Activated T-cell treated with anti-CD3 and anti-CD28 coated beads, Interleukin-2, amount 50 U/mL, for 4 hours (primary cell): ENCODE results near the gene DNAL4. TPM values are rescaled to one million over a fixed set of nuclear protein-coding genes. Genes with fewer than 3 reads are reported as not detected.

ENCODE experiments used
- ATAC-seq, 2 donors: fragments of 200-7000 bp; cut with Tn5 transposase; one replicate each; pipeline ENCODE4 v1.10.0; 2021
- DNase-seq: peaks from one replicate; pipeline ENCODE4 v3.0.0-alpha.2; 2020
- H3K27me3 Mint-ChIP-seq: one replicate; pipeline ENCODE4 v1.8.0; 2021; ENCODE audit warnings: low read depth, mixed read lengths
- H3K36me3 Mint-ChIP-seq: one replicate; pipeline ENCODE4 v1.8.0; 2022; ENCODE audit warnings: mixed read lengths; ENCODE audit not compliant: insufficient read depth
- H3K4me1 Mint-ChIP-seq: one replicate; pipeline ENCODE4 v1.8.0; 2021; ENCODE audit warnings: low read depth, mixed read lengths
- H3K4me3 Mint-ChIP-seq: one replicate; pipeline ENCODE4 v1.8.0; 2021; ENCODE audit warnings: mild to moderate bottlenecking, moderate library complexity, mixed read lengths
- H3K9me3 Mint-ChIP-seq: one replicate; pipeline ENCODE4 v1.8.0; 2021; ENCODE audit warnings: mixed read lengths
- total RNA-seq, 3 donors: library from RNA; stranded (reverse); gene quantifications; one replicate each; pipeline ENCODE4 v1.2.1, GENCODE V29; 2021

DNAL4 gene
- total RNA-seq, 3 donors from 2014 or later = 4.5 to 6.1 (median 5.1) TPM

DNA sequence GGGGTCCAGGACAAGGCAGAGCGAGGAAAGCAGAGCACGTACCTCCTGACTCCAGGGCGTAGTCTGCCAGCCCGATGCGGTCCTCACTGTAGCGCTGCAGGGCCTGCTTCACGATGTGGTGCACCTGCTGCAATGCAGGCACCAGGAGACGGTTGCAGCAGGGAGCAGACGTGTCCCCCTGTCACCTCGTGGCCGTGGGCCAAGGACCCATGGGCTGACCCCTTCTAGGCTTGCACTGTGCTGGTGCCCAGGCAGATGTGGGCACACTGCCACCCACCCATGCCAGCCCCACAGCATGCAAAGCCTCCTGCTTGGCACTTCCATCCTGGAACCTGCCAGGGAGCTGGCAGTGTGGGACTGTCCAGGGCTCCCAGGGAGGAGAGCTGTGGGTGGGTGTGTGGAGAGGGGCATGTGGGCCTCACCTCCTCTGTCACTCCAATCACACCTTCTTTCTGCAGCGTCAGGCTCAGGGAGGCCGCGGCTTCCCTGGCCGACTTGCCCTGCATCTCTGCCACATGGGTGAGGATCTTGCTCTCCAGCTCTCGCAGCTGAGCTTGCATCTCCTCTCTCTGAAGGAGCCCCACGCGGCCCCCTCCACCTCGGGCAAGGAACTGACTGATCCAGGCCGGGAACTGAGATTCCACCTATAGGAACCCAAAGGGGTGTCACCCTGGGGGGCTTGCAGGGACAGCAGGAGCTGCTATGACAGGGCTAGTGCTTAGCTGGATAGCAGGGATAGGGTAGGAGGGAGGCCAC is 54.5 kb downstream of the DNAL4 start:
- Mint-ChIP-seq H3K4me1 (peaks cover 23% of the 10 kb centered on the region), H3K27me3 (no peaks in the 10 kb centered on the region), H3K9me3 (no peaks in the 10 kb centered on the region), H3K36me3 (peaks cover 42% of the 10 kb centered on the region), H3K4me3 (no peak overlapping the region)
- DNase-seq (no peak), ATAC-seq (no peak)

DNA sequence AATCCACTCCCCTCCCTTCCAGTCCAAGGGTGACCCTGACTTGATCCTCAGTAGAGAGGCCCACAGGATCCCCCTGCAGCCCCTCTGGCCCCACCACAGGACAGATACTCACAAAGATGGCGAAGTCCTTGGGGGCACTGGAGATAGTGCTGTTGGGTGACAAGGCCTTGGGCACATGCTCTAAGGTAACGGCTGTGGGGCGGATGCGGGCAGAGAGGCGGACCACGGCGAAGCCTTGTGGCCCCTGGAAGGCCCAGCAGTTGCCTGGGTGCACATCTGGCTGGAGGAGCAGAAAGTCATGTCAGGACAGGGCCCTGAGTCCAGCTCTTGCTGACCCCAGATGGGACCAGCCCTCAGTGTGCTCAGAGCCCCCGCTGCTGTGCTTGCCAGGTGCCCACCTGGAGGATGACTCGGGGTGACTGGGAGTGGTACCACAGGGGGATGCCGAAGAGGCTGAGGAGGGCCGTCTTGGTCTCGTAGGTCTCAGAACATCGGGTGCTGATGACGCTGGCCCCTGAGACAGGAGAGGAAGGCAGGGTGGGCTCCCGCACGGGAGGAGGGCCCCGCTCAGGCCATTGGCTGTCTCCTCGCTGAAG is 55.4 kb downstream of the DNAL4 start:
- ATAC-seq = no peak
- peaks cover 42% of the 10 kb centered on the region for H3K36me3 Mint-ChIP-seq

DNA sequence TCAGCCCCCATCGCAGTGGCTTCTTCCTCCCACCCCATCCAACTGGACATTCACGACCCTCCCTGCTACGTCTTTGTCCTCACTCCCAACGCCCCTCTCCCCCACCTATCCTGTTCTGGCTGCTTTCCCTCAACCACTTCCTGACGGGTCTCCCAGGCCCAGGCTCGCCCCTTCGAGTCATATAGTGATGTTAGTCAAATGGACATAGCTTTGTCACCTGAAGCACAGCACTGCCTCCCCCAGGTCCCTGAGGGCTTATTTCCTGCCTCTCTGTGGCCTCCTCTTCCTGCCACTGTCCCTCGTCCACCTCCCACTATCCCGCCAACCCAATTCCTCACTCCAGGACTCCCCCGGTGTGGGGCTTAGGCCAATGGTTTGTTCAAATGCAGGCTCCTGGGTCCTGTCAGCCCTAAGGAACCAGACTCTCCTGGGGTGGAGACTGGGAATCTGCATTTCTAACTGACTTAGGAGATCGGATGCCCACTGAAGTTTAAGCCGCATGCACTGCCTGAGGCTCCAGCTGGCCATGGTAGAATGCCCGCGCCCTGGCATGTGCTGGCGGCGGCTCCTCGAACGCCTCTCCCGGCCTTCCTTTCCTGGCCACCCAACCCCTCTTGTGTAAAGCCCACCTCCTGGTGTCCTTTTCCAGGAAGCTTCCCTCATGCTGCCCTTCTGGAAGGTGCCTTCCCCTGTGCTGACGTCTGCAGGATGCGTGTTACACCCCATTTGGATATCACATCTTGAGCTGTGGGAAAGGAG is 56.5 kb downstream of the DNAL4 start:
- Mint-ChIP-seq H3K4me3 (no peak overlapping the region), H3K4me1 (peaks cover 34% of the 10 kb centered on the region), H3K9me3 (no peaks in the 10 kb centered on the region), H3K27me3 (no peaks in the 10 kb centered on the region), H3K36me3 (peaks cover 40% of the 10 kb centered on the region)
- ATAC-seq (no peak), DNase-seq (no peak)

More for the DNA sequence above, 55.4 kb downstream of the DNAL4 start:
- Mint-ChIP-seq H3K27me3 (no peaks in the 10 kb centered on the region), H3K4me1 (peaks cover 27% of the 10 kb centered on the region), H3K9me3 (no peaks in the 10 kb centered on the region), H3K4me3 (no peak overlapping the region)
- DNase-seq = no peak

DNA sequence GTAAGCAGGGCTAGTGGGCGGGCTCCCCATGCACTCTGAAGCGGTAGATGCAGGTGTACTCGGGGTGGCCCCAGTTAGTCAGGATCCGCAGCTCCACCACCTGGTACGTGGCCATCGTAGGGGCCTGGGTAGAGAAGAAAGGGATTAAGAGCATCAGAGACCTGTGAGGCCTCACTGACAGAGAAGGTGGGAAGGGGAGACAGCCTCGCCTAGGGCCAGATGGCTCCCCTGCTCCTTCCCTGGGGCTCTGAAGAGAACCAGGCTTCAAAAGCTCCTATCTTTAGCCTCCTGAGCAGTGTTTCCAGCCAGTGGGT is 57.7 kb downstream of the DNAL4 start:
- Mint-ChIP-seq H3K27me3 (no peaks in the 10 kb centered on the region), H3K36me3 (peaks cover 31% of the 10 kb centered on the region), H3K4me3 (no peak overlapping the region), H3K9me3 (no peaks in the 10 kb centered on the region), H3K4me1 (peaks cover 31% of the 10 kb centered on the region)
- DNase-seq = no peak
- ATAC-seq = peak in 1 of 2 donors; percentile 7

DNA sequence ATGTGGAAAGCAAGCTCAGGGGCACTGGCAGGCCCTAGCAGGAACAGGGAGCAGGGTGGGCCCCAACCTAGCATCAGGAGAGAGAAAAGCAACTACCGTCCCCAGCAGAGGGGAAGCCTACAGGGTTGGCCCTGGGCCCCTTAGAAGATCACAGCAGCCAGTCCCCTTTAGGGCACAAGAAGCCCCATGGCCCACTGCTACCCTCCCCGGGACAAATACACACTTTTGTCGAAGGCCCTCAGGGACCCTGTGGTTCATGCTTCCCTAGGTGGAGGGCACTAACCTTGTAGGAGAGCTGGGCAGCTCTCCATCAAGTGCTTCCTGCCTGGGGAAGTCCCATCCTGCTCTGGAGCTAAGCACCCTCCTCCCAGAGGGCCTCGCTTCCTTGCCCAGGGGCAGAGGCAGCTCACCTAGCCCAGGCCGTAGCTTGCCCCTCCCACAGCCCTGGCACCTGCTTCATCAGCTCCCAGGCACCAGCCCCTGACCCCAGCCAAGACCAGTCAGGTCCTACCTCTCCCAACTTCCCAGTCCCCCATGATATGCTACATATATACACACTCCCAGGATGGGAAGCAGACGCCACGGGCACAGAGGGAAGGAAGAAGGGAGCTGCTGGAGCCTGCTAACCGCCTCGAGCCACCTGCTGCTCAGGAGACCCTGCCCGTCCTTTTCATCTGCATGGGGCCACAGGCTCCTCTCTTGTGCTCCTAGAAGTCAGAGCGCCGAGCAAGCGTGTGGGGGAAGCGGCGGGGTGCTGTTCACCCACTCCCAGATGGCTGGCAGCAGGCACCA is 58.3 kb downstream of the DNAL4 start:
- H3K36me3 Mint-ChIP-seq = peaks cover 28% of the 10 kb centered on the region
- DNase-seq = no peak
- H3K4me1 Mint-ChIP-seq = peaks cover 29% of the 10 kb centered on the region
- ATAC-seq = peak in 1 of 2 donors; percentile 13
- H3K9me3 Mint-ChIP-seq = no peaks in the 10 kb centered on the region
- no peaks in the 10 kb centered on the region for H3K27me3 Mint-ChIP-seq
- H3K4me3 Mint-ChIP-seq = no peak overlapping the region

DNA sequence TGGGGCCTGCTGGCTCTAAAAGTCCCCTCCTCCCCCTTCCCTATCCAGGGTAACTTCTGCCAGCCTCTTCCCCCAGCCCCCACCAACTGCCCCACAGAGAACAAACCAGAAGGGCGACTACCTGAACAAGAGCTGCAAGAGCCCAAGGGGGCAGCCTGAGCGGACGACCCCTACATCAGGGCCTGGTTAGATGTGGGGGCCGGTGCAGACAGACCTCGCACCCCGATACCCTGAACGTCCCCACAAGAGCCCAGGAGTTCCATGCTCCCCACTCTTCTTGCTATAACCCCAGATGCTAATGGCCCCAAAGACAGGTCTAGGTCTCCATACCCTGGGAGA is 58.8 kb downstream of the DNAL4 start:
- Mint-ChIP-seq H3K36me3 (peaks cover 33% of the 10 kb centered on the region), H3K27me3 (no peaks in the 10 kb centered on the region), H3K4me1 (peaks cover 29% of the 10 kb centered on the region), H3K4me3 (no peak overlapping the region), H3K9me3 (no peaks in the 10 kb centered on the region)
- DNase-seq (no peak), ATAC-seq (no peak)

DNA sequence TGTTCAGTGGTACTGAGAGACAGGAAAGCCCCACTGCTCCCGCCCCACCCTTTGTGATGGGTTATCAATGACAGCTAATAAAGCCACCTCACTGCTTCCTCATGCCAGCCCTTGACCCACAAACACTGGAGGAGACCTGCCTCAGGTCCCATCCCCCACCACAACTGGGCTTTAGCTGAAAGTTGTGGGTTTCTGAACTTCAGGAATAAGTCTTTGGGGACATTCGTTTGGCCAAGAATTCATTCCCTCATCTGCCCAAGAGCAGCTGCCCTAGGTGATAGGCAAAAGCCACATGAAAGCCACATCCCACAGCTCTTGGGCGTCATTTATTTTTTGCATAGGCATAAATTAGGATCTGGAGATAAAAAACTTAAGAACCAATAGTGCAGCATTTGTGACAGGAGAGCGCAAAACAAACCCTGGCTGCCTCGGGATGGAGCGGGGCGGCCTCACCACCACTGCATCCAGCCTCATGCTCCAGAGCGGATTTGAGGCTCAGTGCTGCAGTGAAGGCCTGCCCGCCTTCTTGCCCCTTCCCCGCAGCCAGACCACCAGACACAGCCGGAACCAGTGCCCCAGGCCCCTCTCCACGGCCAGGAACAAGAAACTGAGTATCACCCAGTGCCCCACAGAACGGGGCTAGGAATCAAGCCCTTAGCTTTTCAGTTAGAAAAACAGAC is 59.4 kb downstream of the DNAL4 start:
- DNase-seq (no peak), ATAC-seq (no peak)
- no peaks in the 10 kb centered on the region for H3K27me3 Mint-ChIP-seq
- no peaks in the 10 kb centered on the region for H3K9me3 Mint-ChIP-seq
- H3K4me3 Mint-ChIP-seq = no peak overlapping the region
- peaks cover 28% of the 10 kb centered on the region for H3K36me3 Mint-ChIP-seq
- H3K4me1 Mint-ChIP-seq = peaks cover 27% of the 10 kb centered on the region

DNA sequence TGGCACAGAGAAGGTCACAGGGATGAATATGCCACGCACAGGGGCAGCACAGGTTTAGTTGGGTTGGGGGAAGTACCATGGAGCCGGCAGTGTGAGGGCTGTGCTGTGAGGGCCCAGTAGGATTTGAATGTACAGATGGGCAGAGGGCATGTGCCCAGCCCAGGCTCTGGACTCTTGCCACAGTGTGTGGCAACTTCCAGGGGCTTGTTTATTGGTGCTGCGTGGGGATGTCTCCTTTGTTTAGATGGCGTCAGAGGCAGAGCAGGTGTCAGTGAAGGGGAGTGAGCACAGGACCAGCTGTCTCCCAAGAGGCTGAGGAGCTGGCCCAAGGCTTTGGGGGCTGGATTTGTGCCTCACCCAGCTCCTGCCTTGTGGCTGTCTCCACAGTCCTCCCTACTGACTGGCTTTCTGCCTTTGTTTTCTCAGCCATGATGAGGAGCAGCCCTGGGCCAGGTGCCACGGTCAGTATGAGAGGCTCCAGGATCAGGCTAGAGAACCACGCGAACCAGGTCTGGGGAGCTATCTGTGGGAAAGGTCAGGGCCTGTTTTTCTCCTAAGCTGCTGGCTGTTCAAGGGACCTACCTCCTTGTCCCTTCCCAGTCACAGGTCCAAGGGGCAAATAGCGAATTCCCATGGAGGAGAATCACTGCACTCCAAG is 60.1 kb downstream of the DNAL4 start:
- H3K4me3 Mint-ChIP-seq = no peak overlapping the region
- H3K36me3 Mint-ChIP-seq = peaks cover 33% of the 10 kb centered on the region

DNA sequence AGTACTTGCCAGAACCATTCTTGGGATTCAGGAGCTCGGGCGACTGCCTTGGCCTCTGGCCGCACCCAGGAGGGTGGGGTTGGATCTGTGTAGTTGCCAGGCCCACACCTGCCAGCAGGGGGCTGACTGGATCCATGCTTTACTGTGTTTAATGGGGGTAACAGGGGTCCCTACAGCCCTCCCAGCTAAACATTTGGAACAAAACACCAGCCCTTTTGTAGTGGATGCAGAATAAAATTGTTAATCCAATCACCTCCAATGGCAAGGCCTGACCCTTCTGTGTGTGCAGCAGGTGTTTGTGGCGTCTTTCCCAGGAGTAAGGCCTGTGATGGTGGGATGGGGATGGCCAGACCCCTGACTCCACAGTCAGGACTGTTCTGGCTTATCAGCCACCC is 60.6 kb downstream of the DNAL4 start:
- H3K9me3 Mint-ChIP-seq = no peaks in the 10 kb centered on the region
- peak; percentile 40 for DNase-seq
- H3K27me3 Mint-ChIP-seq = no peaks in the 10 kb centered on the region
- peak; percentile 58 to 66 for ATAC-seq
- H3K4me1 Mint-ChIP-seq = peaks cover 27% of the 10 kb centered on the region
- no peak overlapping the region for H3K4me3 Mint-ChIP-seq
- peaks cover 36% of the 10 kb centered on the region for H3K36me3 Mint-ChIP-seq

More for the DNA sequence above, 60.1 kb downstream of the DNAL4 start:
- Mint-ChIP-seq H3K27me3 (no peaks in the 10 kb centered on the region), H3K9me3 (no peaks in the 10 kb centered on the region), H3K4me1 (peaks cover 27% of the 10 kb centered on the region)
- ATAC-seq (peak in 1 of 2 donors; percentile 5), DNase-seq (no peak)

DNA sequence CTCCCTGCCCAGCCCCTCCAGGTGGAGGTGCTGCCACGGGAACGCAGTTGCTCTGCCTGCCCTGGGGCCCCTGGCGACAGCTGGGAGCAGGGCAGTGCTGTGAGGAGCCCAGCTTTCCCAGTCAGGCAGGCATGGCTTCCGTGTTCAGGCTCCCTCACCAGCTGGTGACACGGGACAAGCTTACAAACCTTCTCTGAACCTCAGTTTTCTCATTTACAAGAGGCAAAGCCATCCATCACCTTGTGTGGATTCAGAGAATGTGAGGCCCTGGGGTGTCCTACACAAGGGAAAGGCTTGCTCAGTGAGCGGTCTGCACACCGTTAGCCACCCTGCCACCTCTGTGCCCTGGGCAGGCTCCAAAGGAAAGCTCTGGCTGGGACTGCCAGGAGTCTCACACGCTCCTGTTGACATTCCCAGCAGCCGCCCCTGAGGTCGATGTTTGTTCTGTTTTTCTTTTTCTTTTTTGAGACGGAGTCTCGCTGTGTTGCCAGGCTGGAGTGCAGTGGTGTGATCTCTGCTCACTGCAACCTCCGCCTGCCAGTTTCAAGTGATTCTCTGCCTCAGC is 61.6 kb downstream of the DNAL4 start:
- peaks cover 18% of the 10 kb centered on the region for H3K4me1 Mint-ChIP-seq
- no peak for ATAC-seq
- H3K36me3 Mint-ChIP-seq = peaks cover 33% of the 10 kb centered on the region
- no peaks in the 10 kb centered on the region for H3K27me3 Mint-ChIP-seq
- no peak overlapping the region for H3K4me3 Mint-ChIP-seq
- DNase-seq = no peak
- no peaks in the 10 kb centered on the region for H3K9me3 Mint-ChIP-seq

DNA sequence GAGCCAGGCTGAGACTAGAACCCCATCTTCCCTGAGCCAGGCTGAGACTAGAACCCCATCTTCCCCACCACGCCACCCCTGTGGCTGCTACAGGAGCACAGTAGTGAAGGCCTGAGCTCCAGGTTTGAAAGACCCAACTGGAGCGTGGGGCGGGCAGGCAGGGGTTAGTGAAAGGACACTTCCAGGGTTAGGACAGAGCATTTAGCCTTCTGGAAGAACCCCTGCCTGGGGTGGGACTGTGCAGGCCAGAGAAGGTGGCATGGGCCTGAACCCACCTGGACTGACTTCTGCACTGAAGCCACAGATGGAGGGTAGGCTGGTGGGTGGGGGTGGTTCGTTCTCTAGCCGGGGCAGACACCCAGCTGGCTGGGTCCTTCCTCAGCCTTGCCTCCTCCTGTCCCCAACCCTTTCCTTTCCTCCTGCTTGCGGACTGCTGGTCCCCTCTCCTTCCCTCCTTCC is 62.2 kb downstream of the DNAL4 start:
- H3K4me1 Mint-ChIP-seq = peaks cover 14% of the 10 kb centered on the region
- H3K9me3 Mint-ChIP-seq = no peaks in the 10 kb centered on the region
- ATAC-seq (no peak), DNase-seq (no peak)
- no peak overlapping the region for H3K4me3 Mint-ChIP-seq
- H3K27me3 Mint-ChIP-seq = no peaks in the 10 kb centered on the region
- peaks cover 37% of the 10 kb centered on the region for H3K36me3 Mint-ChIP-seq

DNA sequence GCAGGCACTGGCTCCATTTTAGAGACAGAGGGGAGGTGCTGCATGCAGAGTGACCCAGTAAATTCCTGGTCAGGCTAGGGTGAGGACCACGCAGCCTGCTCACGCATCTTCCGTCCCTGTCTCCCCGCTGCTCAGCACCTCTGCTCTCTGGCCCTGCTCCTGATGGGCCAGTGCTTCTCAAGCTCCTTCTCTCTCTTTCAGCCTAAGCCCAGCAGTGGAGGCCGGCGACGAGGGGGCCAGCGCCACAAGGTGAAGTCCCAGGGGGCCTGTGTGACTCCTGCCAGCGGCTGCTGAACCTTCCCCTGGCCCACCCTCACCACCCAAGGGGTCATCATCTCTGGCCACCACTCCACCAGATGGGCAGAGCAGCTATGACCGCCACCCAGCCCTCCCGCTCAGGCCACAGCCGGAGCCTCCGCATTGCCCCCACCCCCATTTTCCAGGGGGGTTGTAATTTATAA is 63.5 kb downstream of the DNAL4 start:
- ATAC-seq = no peak
- no peaks in the 10 kb centered on the region for H3K9me3 Mint-ChIP-seq
- H3K27me3 Mint-ChIP-seq = no peaks in the 10 kb centered on the region
- no peak overlapping the region for H3K4me3 Mint-ChIP-seq
- H3K4me1 Mint-ChIP-seq = peaks cover 14% of the 10 kb centered on the region
- DNase-seq = no peak
- peaks cover 43% of the 10 kb centered on the region for H3K36me3 Mint-ChIP-seq

DNA sequence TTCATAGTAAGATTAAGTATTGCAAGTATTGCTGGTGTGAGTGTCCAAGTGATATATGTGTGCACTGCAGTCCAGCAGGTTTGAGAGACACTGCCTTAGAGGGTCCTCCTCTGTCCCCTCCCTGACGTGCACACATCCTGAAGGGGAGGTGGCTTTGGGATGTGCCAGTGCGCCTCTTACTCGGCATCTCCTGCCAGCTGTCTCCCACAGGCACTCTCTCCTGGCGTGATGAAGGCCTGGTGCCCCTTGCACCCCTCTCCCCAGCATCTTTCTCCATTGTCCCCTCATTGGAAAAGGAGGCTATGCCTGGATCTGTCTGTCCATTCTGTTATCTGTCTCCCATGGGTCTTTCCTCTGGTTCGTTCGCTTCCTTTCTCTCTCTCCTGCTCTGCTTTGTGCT is 64.0 kb downstream of the DNAL4 start:
- ATAC-seq (no peak), DNase-seq (no peak)
- no peak overlapping the region for H3K4me3 Mint-ChIP-seq
- H3K27me3 Mint-ChIP-seq = no peaks in the 10 kb centered on the region
- H3K9me3 Mint-ChIP-seq = no peaks in the 10 kb centered on the region
- peaks cover 44% of the 10 kb centered on the region for H3K36me3 Mint-ChIP-seq
- H3K4me1 Mint-ChIP-seq = peaks cover 15% of the 10 kb centered on the region
